Ectodermal cell (in vitro differentiated cells): Measurements from ENCODE around the gene CAVIN2.
"Not testable (repeated sequence)": the region's sequence is repeated elsewhere in the genome, so short reads cannot be mapped to it uniquely, and the experiment has no call there.

ENCODE experiments used
- H3K27ac ChIP-seq: 2 replicates; pipeline ENCODE4 v1.7.0; 2013; ENCODE audit warnings: mild to moderate bottlenecking, low read depth, low read length; ENCODE audit not compliant: insufficient read depth, poor library complexity, severe bottlenecking
- H3K27me3 ChIP-seq: 2 replicates; pipeline ENCODE4 v1.7.0; 2013; ENCODE audit warnings: mild to moderate bottlenecking, low read length; ENCODE audit not compliant: insufficient read depth, control insufficient read depth, poor library complexity, severe bottlenecking
- H3K36me3 ChIP-seq: one replicate; pipeline ENCODE4 v1.7.0; 2013; ENCODE audit warnings: low read length; ENCODE audit not compliant: control insufficient read depth, insufficient read depth
- H3K4me1 ChIP-seq: one replicate; pipeline ENCODE4 v1.7.0; 2013; ENCODE audit warnings: low read length; ENCODE audit not compliant: control insufficient read depth, insufficient read depth
- H3K4me3 ChIP-seq: 2 replicates; pipeline ENCODE4 v1.7.0; 2013; ENCODE audit warnings: low read depth, low read length, control low read depth; ENCODE audit not compliant: insufficient read depth
- H3K9me3 ChIP-seq: 2 replicates; pipeline ENCODE4 v1.7.0; 2013; ENCODE audit warnings: mild to moderate bottlenecking, low read length, moderate library complexity; ENCODE audit not compliant: control insufficient read depth
- WGBS, 2 experiments: methylation state at CpG; one replicate each; pipeline ENCODE4 v1.1.7; 2013; ENCODE audit warnings: missing lambda C conversion rate in 2 of 2; 5-methylcytosine and 5-hydroxymethylcytosine counted together

The CAVIN2 gene

GRCh38 chr2:191785651-191786050 is 61.2 kb downstream of the CAVIN2 start:
- not testable (repeated sequence) for H3K36me3 ChIP-seq, H3K27me3 ChIP-seq, H3K27ac ChIP-seq, H3K4me3 ChIP-seq, H3K4me1 ChIP-seq, H3K9me3 ChIP-seq
- 87 to 98% methylated on average over 3 of the region's 3 CpGs for WGBS, 2 experiments
